Body of pancreas (tissue), 4 donors: ENCODE data around the gene PWP1.

Experiments used
- CTCF ChIP-seq, 7 experiments: fragments of 450-650 bp in 4 of 7; fragments of 200-600 bp in 3 of 7; sonication (generic) in 3 of 7; IDR thresholded peaks; one replicate each; pipeline ENCODE4 v1.5.1; 2016 to 2019; ENCODE audit warnings: antibody characterized with exemption in 7 of 7
- POLR2A ChIP-seq, 3 donors: fragments of 450-650 bp; IDR thresholded peaks; one replicate each; pipeline ENCODE4 v1.6.1; 2016; ENCODE audit warnings: antibody characterized with exemption in 3 of 3, mild to moderate bottlenecking in 2 of 3

DNA sequence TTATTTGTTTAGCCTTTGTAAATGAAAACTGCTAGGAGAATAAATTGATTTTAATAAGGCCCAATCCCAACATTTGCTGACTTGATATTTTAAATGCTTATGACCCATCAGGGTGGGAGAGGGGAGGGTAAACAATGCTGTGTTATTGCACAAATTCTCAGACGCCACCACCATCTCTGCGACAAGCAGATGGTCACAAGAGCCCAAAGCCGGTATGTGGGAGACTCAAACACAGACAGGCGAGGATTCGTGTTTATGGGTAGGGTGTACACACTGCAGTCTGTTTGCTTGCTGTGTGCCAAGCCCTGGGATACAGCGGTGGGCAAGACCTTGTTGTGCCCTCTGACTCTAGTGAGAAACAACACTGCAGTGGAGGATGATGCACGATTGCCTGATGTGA lies 39.2 kb upstream of the PWP1 start:
- TF ChIP-seq CTCF (IDR thresholded peaks at IDR 0.05) (no peak), POLR2A (IDR thresholded peaks at IDR 0.05) (no peak)
